ENCODE measurements around the gene MEN1. TPM values are rescaled to one million over a fixed set of nuclear protein-coding genes. Genes with fewer than 3 reads are reported as not detected.

MEN1 gene
- total and polyA plus RNA-seq, 2 of the 13 experiments (the other 11 are each of a cell fraction or from before 2014, with no cell fraction given): 20.5 to 27.3 TPM

- TF ChIP-seq, protein P1, sequence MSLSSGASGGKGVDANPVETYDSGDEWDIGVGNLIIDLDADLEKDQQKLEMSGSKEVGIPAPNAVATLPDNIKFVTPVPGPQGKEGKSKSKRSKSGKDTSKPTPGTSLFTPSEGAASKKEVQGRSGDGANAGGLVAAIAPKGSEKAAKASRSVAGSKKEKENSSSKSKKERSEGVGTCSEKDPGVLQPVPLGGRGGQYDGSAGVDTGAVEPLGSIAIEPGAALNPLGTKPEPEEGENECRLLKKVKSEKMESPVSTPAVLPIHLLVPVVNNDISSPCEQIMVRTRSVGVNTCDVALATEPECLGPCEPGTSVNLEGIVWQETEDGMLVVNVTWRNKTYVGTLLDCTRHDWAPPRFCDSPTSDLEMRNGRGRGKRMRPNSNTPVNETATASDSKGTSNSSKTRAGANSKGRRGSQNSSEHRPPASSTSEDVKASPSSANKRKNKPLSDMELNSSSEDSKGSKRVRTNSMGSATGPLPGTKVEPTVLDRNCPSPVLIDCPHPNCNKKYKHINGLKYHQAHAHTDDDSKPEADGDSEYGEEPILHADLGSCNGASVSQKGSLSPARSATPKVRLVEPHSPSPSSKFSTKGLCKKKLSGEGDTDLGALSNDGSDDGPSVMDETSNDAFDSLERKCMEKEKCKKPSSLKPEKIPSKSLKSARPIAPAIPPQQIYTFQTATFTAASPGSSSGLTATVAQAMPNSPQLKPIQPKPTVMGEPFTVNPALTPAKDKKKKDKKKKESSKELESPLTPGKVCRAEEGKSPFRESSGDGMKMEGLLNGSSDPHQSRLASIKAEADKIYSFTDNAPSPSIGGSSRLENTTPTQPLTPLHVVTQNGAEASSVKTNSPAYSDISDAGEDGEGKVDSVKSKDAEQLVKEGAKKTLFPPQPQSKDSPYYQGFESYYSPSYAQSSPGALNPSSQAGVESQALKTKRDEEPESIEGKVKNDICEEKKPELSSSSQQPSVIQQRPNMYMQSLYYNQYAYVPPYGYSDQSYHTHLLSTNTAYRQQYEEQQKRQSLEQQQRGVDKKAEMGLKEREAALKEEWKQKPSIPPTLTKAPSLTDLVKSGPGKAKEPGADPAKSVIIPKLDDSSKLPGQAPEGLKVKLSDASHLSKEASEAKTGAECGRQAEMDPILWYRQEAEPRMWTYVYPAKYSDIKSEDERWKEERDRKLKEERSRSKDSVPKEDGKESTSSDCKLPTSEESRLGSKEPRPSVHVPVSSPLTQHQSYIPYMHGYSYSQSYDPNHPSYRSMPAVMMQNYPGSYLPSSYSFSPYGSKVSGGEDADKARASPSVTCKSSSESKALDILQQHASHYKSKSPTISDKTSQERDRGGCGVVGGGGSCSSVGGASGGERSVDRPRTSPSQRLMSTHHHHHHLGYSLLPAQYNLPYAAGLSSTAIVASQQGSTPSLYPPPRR (CRISPR knock-in tag; IDR thresholded peaks at IDR 0.05; ENCODE audit: borderline replicate concordance): peak; percentile 40; the same call in 1 of the 2 replicates
- TF ChIP-seq ZNF883 (CRISPR knock-in tag; IDR thresholded peaks at IDR 0.05; ENCODE audit: not compliant biosample characterization) (no peak), NFE2L2 (IDR thresholded peaks at IDR 0.05; ENCODE audit: low read length) (no peak), ARID5B (CRISPR knock-in tag; IDR thresholded peaks at IDR 0.05) (peak; percentile 44; the same call in 1 of the 2 replicates), SKI (IDR thresholded peaks at IDR 0.05; ENCODE audit: partially characterized antibody) (no peak), ZNF263 (CRISPR knock-in tag; IDR thresholded peaks at IDR 0.05) (peak; percentile 63), ZSCAN31 (CRISPR knock-in tag; IDR thresholded peaks at IDR 0.05; ENCODE audit: low read depth) (no peak), ZBTB20 (CRISPR knock-in tag; IDR thresholded peaks at IDR 0.05; ENCODE audit: borderline replicate concordance, low read depth) (no peak), TCF7L2 (IDR thresholded peaks at IDR 0.05; ENCODE audit: low read depth, low read length) (no peak), ZNF24 (IDR thresholded peaks at IDR 0.05) (no peak), ZNF335 (CRISPR knock-in tag; IDR thresholded peaks at IDR 0.05) (0 out of 2 replicates have a peak, but pooled peaks have one; percentile 54), ZNF329 (CRISPR knock-in tag; IDR thresholded peaks at IDR 0.05; ENCODE audit: low read depth) (no peak), CBX1 (IDR thresholded peaks at IDR 0.05; ENCODE audit: low read depth) (no peak), RAD51 (IDR thresholded peaks at IDR 0.05; ENCODE audit: borderline replicate concordance) (no peak), CHD2 (IDR thresholded peaks at IDR 0.05; ENCODE audit: low read depth, low read length) (no peak), FLYWCH1 (CRISPR knock-in tag; IDR thresholded peaks at IDR 0.05) (no peak), BCL3 (CRISPR knock-in tag; IDR thresholded peaks at IDR 0.05) (0 out of 2 replicates have a peak, but pooled peaks have one; percentile 37)
- TF ChIP-seq, protein P2, sequence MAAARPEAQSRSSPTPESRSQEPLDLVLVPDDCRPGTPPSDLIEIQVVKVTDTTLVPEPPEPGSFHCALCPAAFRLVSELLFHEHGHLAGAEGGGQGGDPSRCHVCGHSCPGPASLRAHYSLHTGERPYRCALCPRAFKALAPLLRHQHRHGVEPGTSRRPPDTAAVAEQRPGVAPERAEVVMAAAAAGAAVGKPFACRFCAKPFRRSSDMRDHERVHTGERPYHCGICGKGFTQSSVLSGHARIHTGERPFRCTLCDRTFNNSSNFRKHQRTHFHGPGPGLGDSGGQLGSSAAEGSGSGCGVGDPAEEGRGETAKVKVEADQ (CRISPR knock-in tag; IDR thresholded peaks at IDR 0.05; ENCODE audit: borderline replicate concordance): no peak
These were observed 32.7 kb upstream of the MEN1 start (continued) for GRCh38 chr11:64842851-64843685.

Measured in HepG2 (cell line).